Immature natural killer cell (primary cell): ENCODE results near the gene ANK3. TPM values are rescaled to one million over a fixed set of nuclear protein-coding genes. Genes with fewer than 3 reads are reported as not detected.

Experiments used
- DNase-seq, 3 donors: peaks; one replicate each; pipeline ENCODE4 v3.0.0; 2022; ENCODE audit warnings: mixed read lengths in 1 of 3
- H3K27ac Mint-ChIP-seq, 6 donors: one replicate each; pipeline ENCODE4 v1.8.0; 2020; ENCODE audit warnings: mixed read lengths in 6 of 6, mild to moderate bottlenecking in 5 of 6, inconsistent platforms in 4 of 6, moderate library complexity in 3 of 6
- H3K27me3 Mint-ChIP-seq, 3 donors: one replicate each; pipeline ENCODE4 v1.8.0; 2020 to 2021; ENCODE audit warnings: low read depth in 3 of 3, mild to moderate bottlenecking in 3 of 3, mixed read lengths in 3 of 3, moderate library complexity in 3 of 3, inconsistent platforms in 1 of 3
- H3K36me3 Mint-ChIP-seq, 3 donors: one replicate each; pipeline ENCODE4 v1.8.0; 2020; ENCODE audit warnings: mixed read lengths in 3 of 3, inconsistent platforms in 2 of 3, mild to moderate bottlenecking in 2 of 3
- H3K4me1 Mint-ChIP-seq, 2 donors: one replicate each; pipeline ENCODE4 v1.8.0; 2020; ENCODE audit warnings: inconsistent platforms in 2 of 2, mild to moderate bottlenecking in 2 of 2, mixed read lengths in 2 of 2, moderate library complexity in 1 of 2
- H3K4me3 Mint-ChIP-seq, 5 donors: one replicate each; pipeline ENCODE4 v1.8.0; 2020; ENCODE audit warnings: mild to moderate bottlenecking in 5 of 5, mixed read lengths in 5 of 5, inconsistent platforms in 3 of 5, moderate library complexity in 3 of 5
- H3K9me3 Mint-ChIP-seq, 6 donors: one replicate each; pipeline ENCODE4 v1.8.0; 2020; ENCODE audit warnings: mild to moderate bottlenecking in 6 of 6, mixed read lengths in 6 of 6, inconsistent platforms in 4 of 6, moderate library complexity in 3 of 6
- polyA plus RNA-seq, 3 donors: library from polyadenylated mRNA; unstranded; fragments of 300-500 nt; fragmentation: Illumina TruSeq; gene quantifications; one replicate each; pipeline ENCODE4 v1.2.3, GENCODE V29; 2021

The ANK3 gene
- polyA plus RNA-seq, 3 donors from 2014 or later, result 2.1 to 2.4 TPM; not detected in 1

DNA sequence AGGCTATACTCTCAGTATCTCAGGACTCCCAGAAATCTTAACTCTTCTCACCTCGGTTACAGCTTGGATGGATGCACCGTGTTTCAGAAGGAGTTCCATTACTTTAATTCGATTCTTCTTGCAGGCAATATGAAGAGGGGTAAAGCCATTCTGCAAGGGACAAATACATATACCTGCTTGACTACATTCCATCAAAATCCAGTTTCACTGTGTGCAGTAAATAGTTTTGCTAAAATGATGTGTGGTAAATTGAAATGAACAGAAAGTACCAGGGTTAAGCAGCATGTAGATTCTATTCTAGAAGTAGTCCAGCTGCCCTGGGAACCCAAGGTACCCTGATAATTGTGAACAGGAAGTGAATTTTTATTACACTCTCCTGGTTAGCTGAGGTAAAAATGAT is 183.9 kb downstream of the ANK3 start:
- DNase-seq, result no peak
- Mint-ChIP-seq H3K36me3 (no peaks in the 10 kb centered on the region), H3K4me1 (peaks cover 3 to 6% of the 10 kb centered on the region in 2 donors), H3K4me3 (no peak overlapping the region), H3K9me3 (no peaks in the 10 kb centered on the region), H3K27ac (no peak overlapping the region), H3K27me3 (peaks cover 0 to 3% (median 2%) of the 10 kb centered on the region in 3 donors)

DNA sequence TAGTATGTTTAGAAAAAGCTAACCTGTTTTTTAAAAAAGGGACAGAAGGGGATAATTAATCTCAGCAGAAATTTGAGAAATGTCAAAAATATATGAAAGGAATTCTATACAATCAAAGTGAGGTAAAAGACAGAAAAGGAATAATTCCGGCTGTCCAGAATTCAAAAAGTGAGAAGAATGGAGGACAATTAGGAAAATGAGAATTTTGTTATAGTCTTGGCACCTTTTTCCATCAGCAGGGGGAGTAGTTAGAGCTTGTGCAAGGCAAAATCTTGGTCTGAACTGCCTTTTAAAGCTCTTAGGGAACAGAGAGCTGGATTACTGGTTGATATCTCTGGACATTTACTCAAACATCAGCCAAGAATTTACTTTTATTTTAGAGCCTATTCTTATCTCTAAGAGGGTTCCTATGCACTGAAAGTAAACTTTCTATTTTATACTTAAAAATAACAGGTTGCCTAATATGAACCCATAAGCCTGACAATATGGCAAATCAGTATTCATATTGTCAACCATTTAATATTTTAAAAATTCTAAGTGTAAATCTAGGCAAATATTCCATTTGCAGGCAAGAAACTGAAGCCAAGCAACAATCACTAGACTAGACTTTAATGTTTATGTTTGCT is 185.6 kb downstream of the ANK3 start:
- H3K4me1 Mint-ChIP-seq, result no peaks in the 10 kb centered on the region
- H3K36me3 Mint-ChIP-seq, result no peaks in the 10 kb centered on the region
- H3K27ac Mint-ChIP-seq, result no peak overlapping the region
- no peak for DNase-seq
- no peaks in the 10 kb centered on the region for H3K9me3 Mint-ChIP-seq
- no peak overlapping the region for H3K4me3 Mint-ChIP-seq
- peaks cover 0 to 3% (median 0%) of the 10 kb centered on the region in 3 donors for H3K27me3 Mint-ChIP-seq

DNA sequence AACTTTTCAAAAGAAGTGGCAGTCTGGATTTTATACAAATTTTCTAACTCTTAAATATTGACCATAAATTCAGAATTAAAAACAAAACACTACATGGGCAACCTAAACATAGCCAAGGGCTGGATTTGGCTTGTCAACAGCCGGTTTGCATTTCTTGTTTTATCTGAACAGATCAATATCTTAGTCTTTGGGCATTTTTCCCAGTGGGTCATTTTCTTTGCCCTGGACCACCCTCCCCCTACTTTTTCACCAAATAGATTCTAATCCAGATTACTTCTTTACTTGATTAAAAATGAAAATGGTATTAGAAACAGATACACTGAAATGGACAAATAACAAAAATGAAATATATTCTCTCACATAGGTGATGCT is 189.0 kb downstream of the ANK3 start:
- H3K27me3 Mint-ChIP-seq, result peaks cover 0 to 3% (median 1%) of the 10 kb centered on the region in 3 donors
- no peak overlapping the region for H3K27ac Mint-ChIP-seq
- peaks cover 0 to 5% (median 0%) of the 10 kb centered on the region in 3 donors for H3K36me3 Mint-ChIP-seq
- H3K4me3 Mint-ChIP-seq, result no peak overlapping the region
- no peaks in the 10 kb centered on the region for H3K4me1 Mint-ChIP-seq
- DNase-seq, result no peak
- no peaks in the 10 kb centered on the region for H3K9me3 Mint-ChIP-seq

DNA sequence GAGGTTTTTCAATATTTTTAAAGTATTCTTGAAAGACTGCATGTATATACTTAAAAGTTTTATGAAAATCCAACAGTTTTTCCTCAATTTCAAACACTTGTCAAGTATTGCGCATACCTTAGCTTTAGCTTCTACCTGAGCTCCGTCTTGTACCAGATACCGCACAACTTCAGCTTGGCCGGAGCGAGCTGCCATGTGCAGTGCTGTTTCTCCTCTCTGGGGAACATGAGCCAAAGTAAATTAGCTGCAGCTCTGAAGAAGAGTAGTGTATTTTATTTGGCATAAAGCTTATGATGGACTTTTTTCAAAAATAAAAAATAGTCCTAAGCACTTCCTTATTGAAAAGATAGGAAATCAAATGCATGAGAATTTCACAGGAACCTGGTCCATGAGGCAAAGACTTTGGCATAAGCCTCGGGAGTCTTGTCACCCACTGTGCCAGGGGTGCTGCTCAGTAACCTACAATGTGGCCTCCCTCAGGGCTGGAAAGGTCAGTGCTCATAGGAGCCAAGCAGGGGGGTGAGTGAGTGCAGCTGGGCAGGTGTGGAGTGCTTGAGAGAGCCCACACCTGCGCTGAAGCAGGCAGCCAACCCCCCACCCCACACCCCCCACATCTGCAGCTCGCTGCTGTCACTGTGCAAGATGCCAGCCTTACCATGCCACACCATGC is 189.5 kb downstream of the ANK3 start:
- DNase-seq, result no peak
- no peaks in the 10 kb centered on the region for H3K4me1 Mint-ChIP-seq
- peaks cover 0 to 5% (median 0%) of the 10 kb centered on the region in 3 donors for H3K36me3 Mint-ChIP-seq
- H3K4me3 Mint-ChIP-seq, result no peak overlapping the region
- no peaks in the 10 kb centered on the region for H3K9me3 Mint-ChIP-seq
- peaks cover 0 to 3% (median 1%) of the 10 kb centered on the region in 3 donors for H3K27me3 Mint-ChIP-seq
- H3K27ac Mint-ChIP-seq, result no peak overlapping the region

DNA sequence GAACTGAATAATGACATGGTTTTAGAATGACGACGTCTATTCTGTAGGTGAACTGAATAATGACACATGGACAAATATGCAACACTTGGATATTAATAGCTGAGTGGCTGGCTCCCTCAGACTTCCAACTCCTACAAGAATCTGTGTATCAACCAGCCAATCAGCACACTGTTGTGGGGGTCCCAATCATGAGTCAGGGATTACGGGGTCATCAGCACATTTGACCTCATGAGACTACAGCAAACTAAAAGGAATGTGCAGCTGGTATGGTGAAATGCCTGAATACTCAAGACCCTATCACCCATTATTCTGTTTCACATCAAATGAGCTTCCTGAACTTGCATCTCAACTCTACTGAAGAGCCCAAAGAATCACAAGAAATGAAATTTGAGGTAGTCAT is 192.5 kb downstream of the ANK3 start:
- no peak overlapping the region for H3K27ac Mint-ChIP-seq
- H3K4me3 Mint-ChIP-seq, result no peak overlapping the region
- H3K4me1 Mint-ChIP-seq, result no peaks in the 10 kb centered on the region
- H3K27me3 Mint-ChIP-seq, result peaks cover 0 to 3% (median 1%) of the 10 kb centered on the region in 3 donors
- H3K36me3 Mint-ChIP-seq, result peaks cover 0 to 5% (median 3%) of the 10 kb centered on the region in 3 donors
- no peaks in the 10 kb centered on the region for H3K9me3 Mint-ChIP-seq
- no peak for DNase-seq

DNA sequence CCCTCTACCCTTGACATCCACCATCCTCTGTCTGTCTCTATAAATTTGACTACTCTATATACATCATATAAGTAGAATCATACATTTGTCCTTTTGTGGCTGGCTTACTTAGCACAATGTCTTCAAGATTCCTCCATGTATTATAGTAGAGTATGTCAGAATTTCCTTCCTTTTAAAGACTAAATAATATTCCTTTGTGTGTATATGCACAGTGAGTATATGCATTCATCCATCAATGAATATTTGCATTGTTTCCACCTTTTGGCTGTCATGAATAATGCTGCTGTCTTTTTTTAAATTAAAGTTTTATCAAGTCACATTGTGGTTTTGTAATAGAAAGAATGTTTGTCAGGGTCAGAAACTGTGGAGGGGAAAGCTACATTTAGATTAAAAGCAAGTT is 195.3 kb downstream of the ANK3 start:
- no peaks in the 10 kb centered on the region for H3K9me3 Mint-ChIP-seq
- DNase-seq, result no peak
- peaks cover 0 to 9% (median 5%) of the 10 kb centered on the region in 3 donors for H3K36me3 Mint-ChIP-seq
- H3K4me3 Mint-ChIP-seq, result no peak overlapping the region
- no peaks in the 10 kb centered on the region for H3K4me1 Mint-ChIP-seq
- H3K27ac Mint-ChIP-seq, result no peak overlapping the region
- H3K27me3 Mint-ChIP-seq, result peaks cover 0 to 1% (median 0%) of the 10 kb centered on the region in 3 donors

DNA sequence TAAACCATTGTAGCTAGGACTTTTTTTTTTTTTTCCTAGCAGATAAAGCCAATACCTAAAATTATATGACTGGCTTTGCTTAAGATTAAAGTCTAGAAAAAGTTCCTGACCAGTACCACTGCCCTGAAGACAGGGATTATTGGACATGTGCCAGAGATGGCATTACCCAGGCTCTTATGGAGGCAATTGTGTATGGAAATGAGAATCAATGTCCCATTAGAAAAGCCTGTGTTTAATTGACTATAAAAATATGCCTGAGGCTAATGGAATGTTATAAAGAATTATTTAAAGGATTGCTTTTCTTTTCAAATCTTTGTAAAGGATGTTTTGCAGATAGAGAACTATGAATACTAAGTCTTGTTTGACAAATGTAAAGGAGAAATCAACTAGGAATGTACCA is 196.7 kb downstream of the ANK3 start:
- H3K27me3 Mint-ChIP-seq, result peaks cover 0 to 1% (median 0%) of the 10 kb centered on the region in 3 donors
- DNase-seq, result no peak
- H3K4me1 Mint-ChIP-seq, result no peaks in the 10 kb centered on the region
- H3K4me3 Mint-ChIP-seq, result no peak overlapping the region
- no peak overlapping the region for H3K27ac Mint-ChIP-seq
- peaks cover 0 to 9% (median 5%) of the 10 kb centered on the region in 3 donors for H3K36me3 Mint-ChIP-seq
- no peaks in the 10 kb centered on the region for H3K9me3 Mint-ChIP-seq

DNA sequence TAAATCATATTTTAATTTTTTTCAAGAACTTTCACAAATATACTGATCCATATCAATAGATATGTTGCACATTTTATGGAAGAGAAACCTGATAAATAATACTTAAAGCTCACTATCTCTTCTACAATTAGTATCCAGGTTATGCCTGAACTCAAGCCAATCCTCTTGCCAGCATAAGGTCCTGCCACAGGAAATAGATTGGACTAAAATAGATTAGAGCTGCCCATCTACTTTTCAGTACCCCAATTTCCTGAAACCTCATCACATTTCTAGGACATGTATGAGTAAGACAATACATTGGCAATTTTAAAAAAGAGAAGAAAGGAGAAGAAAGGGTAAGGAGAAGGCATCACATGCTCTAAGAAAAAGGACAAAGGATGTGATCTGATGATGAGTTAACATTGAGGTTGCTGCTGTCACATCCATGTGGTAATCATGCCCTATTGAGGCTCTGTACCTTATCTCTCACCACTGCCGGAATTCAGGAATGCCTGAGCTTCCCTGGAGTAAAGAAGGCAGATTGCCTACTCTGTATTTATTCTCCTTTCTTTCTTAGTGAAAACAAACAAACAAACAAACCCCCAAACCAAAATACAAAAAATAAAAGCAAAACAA is 199.7 kb downstream of the ANK3 start:
- DNase-seq, result no peak
- H3K27me3 Mint-ChIP-seq, result peaks cover 0 to 6% (median 2%) of the 10 kb centered on the region in 3 donors
- H3K27ac Mint-ChIP-seq, result no peak overlapping the region
- H3K9me3 Mint-ChIP-seq, result no peaks in the 10 kb centered on the region
- no peaks in the 10 kb centered on the region for H3K4me1 Mint-ChIP-seq
- peaks cover 0 to 14% (median 0%) of the 10 kb centered on the region in 3 donors for H3K36me3 Mint-ChIP-seq
- no peak overlapping the region for H3K4me3 Mint-ChIP-seq

DNA sequence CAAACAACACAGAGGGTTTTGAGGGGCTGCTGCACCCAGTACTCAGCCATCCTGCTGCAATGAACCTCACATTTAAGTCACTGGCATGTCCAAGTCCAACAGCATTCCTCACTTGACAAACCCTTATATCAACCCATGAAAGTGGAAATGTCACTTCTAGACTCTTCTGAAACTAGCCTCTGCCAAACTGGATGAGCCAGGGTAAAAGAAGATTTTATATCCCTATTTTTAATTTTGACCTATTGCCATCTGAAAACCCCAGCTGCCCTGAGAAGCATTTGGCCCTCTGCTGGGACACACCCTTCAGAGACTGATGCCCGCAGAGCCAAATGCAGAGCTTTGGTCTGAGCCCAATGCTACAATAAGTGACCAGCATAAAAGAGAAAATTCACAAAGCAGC is 201.1 kb downstream of the ANK3 start:
- no peaks in the 10 kb centered on the region for H3K4me1 Mint-ChIP-seq
- H3K9me3 Mint-ChIP-seq, result no peaks in the 10 kb centered on the region
- DNase-seq, result no peak
- peaks cover 0 to 11% (median 0%) of the 10 kb centered on the region in 3 donors for H3K36me3 Mint-ChIP-seq
- no peak overlapping the region for H3K4me3 Mint-ChIP-seq
- peaks cover 0 to 6% (median 2%) of the 10 kb centered on the region in 3 donors for H3K27me3 Mint-ChIP-seq
- H3K27ac Mint-ChIP-seq, result no peak overlapping the region

DNA sequence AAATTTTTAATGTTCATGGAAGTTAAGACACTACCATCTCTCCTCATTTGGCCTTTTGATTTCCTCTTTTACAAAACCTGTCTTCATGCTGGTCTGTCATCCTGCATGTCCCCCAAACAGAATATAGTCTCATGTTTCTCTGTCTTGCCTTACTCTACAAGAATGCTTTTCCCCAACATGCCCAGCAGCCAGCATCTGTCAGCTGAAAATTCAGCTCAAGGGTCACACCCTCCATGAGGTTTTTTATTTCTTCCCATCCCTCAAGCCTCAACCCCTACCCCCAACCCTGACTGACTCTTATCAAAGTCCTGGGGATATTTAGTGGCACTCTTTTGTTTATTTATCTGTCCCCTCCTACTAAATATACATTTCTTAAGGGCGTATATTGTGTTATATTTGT is 202.0 kb downstream of the ANK3 start:
- peaks cover 0 to 11% (median 0%) of the 10 kb centered on the region in 3 donors for H3K36me3 Mint-ChIP-seq
- no peak overlapping the region for H3K4me3 Mint-ChIP-seq
- DNase-seq, result no peak
- H3K27ac Mint-ChIP-seq, result no peak overlapping the region
- peaks cover 0 to 6% (median 2%) of the 10 kb centered on the region in 3 donors for H3K27me3 Mint-ChIP-seq
- no peaks in the 10 kb centered on the region for H3K4me1 Mint-ChIP-seq
- no peaks in the 10 kb centered on the region for H3K9me3 Mint-ChIP-seq

DNA sequence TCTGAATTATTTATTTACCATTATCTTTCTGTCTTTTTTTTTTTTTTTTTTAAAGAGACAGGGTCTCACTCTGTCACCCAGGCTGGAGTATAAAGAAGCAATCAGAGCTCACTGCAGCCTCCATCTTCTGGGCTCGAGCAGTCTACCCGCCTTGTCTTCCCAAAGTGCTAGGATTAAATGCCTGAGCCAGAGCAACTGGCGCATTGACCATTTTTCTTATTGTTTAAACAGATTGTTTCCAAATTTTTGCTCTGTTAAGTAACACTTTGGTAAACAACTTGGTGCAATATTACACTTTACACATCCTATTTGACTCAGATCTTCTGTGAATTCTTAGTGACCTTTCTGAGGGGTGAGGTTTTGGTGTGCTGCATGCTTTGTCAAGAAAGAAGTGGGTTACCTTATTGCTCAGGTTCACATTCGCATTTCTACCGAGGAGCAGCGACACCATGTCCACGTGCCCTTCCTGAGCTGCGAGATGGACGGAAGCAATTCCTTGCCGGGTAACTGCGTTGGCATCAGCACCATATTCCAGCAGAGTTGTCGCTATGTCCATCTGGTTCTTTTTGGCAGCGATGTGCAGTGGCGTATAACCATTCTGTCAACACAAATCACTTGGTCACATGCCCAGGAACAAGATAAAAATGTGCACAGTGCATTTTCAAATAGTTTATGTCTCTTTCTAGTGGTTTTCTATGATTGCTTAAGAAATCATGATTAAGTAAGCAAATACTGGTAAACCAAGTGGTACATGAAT is 203.2 kb downstream of the ANK3 start:
- Mint-ChIP-seq H3K36me3 (peaks cover 0 to 11% (median 0%) of the 10 kb centered on the region in 3 donors), H3K9me3 (peaks cover 0 to 2% (median 0%) of the 10 kb centered on the region in 6 donors), H3K4me1 (no peaks in the 10 kb centered on the region), H3K4me3 (no peak overlapping the region), H3K27ac (no peak overlapping the region), H3K27me3 (peaks cover 0 to 6% (median 2%) of the 10 kb centered on the region in 3 donors)
- no peak for DNase-seq

DNA sequence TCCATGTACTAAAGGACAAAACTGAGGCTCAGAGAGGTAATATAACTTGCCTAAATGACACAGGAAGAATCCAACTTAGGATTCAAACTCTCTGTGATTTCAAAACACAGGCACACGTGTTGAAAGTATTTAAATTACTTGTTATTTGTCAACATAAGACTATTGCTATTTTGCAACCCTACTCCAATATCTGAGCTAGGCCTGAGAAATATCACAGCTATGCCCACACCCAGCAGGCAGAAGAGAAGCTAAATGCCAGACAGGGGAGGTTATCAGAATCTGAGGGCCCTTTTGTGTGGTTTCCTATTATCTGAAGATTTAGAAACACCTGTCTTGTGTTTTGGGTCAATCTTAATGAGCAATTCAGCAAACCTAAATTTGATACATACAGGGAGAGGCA is 204.3 kb downstream of the ANK3 start:
- Mint-ChIP-seq H3K36me3 (peaks cover 0 to 5% (median 0%) of the 10 kb centered on the region in 3 donors), H3K27ac (no peak overlapping the region), H3K27me3 (peaks cover 0 to 6% (median 6%) of the 10 kb centered on the region in 3 donors), H3K4me1 (no peaks in the 10 kb centered on the region), H3K9me3 (peaks cover 0 to 2% (median 0%) of the 10 kb centered on the region in 6 donors), H3K4me3 (no peak overlapping the region)
- no peak for DNase-seq

DNA sequence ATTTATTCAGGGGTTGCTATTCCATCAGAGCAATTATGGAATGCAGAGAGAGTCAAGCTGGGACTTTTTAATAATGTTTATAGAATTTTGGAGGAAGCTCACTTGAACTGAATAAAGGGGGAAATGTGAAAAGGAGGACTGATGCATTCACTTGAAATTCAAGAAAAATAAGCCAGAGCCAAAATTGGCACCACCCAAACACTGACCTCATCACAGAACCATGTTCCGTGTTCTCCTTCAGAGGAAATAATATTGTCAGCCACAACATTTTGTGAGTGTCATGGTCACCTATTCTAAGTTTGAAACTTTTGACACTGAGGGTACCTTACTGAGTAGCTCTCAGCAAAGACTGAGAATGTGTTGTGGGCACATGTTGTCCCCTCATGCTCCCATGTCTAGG is 207.0 kb downstream of the ANK3 start:
- peaks cover 0 to 7% (median 7%) of the 10 kb centered on the region in 3 donors for H3K27me3 Mint-ChIP-seq
- peaks cover 0 to 8% (median 0%) of the 10 kb centered on the region in 3 donors for H3K36me3 Mint-ChIP-seq
- peaks cover 0 to 2% (median 0%) of the 10 kb centered on the region in 6 donors for H3K9me3 Mint-ChIP-seq
- DNase-seq, result no peak
- no peak overlapping the region for H3K4me3 Mint-ChIP-seq
- H3K27ac Mint-ChIP-seq, result no peak overlapping the region
- no peaks in the 10 kb centered on the region for H3K4me1 Mint-ChIP-seq

DNA sequence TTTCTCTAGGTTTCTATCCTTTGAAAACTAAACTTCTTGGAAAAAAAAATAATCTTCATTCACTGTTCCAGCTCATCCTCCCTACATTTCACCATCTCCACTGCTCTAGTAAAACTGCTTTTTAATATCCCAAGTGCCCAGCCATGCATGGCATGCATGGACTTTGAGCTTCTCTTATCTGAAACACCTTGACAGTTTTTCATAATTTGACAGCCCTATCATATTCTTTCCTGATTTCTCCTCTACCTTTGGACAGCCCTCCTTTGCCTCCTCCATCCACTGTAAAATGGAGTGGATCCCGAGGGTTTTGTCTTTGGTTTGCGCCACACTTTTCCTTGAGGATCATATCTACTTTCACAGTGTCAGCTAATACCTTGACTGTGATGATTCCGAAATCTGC is 212.8 kb downstream of the ANK3 start:
- H3K27ac Mint-ChIP-seq, result no peak overlapping the region
- H3K4me1 Mint-ChIP-seq, result no peaks in the 10 kb centered on the region
- peaks cover 0 to 5% (median 1%) of the 10 kb centered on the region in 3 donors for H3K27me3 Mint-ChIP-seq
- DNase-seq, result no peak
- H3K4me3 Mint-ChIP-seq, result no peak overlapping the region
- no peaks in the 10 kb centered on the region for H3K9me3 Mint-ChIP-seq
- peaks cover 0 to 12% (median 0%) of the 10 kb centered on the region in 3 donors for H3K36me3 Mint-ChIP-seq
